ENCODE results near the gene TOMT.
"Not testable (repeated sequence)": the region's sequence is repeated elsewhere in the genome, so short reads cannot be mapped to it uniquely, and the experiment has no call there.

TOMT gene

GRCh38 chr11:72138821-72139390 is 33.2 kb downstream of the TOMT start:
- TF ChIP-seq, protein P1, sequence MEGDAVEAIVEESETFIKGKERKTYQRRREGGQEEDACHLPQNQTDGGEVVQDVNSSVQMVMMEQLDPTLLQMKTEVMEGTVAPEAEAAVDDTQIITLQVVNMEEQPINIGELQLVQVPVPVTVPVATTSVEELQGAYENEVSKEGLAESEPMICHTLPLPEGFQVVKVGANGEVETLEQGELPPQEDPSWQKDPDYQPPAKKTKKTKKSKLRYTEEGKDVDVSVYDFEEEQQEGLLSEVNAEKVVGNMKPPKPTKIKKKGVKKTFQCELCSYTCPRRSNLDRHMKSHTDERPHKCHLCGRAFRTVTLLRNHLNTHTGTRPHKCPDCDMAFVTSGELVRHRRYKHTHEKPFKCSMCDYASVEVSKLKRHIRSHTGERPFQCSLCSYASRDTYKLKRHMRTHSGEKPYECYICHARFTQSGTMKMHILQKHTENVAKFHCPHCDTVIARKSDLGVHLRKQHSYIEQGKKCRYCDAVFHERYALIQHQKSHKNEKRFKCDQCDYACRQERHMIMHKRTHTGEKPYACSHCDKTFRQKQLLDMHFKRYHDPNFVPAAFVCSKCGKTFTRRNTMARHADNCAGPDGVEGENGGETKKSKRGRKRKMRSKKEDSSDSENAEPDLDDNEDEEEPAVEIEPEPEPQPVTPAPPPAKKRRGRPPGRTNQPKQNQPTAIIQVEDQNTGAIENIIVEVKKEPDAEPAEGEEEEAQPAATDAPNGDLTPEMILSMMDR (conservative IDR thresholded peaks at IDR 0.05): no peak
- no peak for TF ChIP-seq ZFX (IDR thresholded peaks at IDR 0.05)
- H3K27ac ChIP-seq: no peak overlapping the region

- H3K27ac ChIP-seq: no peak overlapping the region
- TF ChIP-seq ZFX (IDR thresholded peaks at IDR 0.05): no peak
- TF ChIP-seq, protein P1 (conservative IDR thresholded peaks at IDR 0.05): no peak
Observed at GRCh38 chr11:72139500-72139899, 33.8 kb downstream of the TOMT start.

- no peak overlapping the region for H3K27ac ChIP-seq
- TF ChIP-seq, protein P1 (conservative IDR thresholded peaks at IDR 0.05): no peak
- no peak for TF ChIP-seq ZFX (IDR thresholded peaks at IDR 0.05)
Observed at GRCh38 chr11:72140661-72141060, 34.9 kb downstream of the TOMT start.

DNA sequence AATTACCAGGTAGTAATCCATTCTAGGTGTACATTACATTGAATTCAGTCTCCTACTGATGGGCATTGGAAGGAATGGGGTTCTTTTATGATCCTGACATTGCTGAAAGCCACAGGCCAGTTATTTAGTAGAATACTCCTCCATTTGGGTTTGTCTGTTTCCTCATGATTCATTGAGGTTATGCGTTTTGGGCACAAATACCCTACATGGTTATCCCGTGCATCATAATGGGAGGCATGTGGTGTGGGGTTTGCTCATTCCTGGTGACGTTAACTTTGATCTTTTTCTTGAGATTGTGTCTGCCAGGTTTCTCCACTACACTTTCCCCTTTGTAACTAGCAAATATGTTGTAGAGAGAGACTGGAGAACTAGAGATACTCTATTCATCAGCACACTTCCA is 35.3 kb downstream of the TOMT start:
- no peak overlapping the region for H3K27ac ChIP-seq
- TF ChIP-seq, protein P1 (conservative IDR thresholded peaks at IDR 0.05): no peak
- TF ChIP-seq ZFX (IDR thresholded peaks at IDR 0.05): no peak

GRCh38 chr11:72142086-72142485 is 36.4 kb downstream of the TOMT start:
- not testable (repeated sequence) for H3K27ac ChIP-seq

DNA sequence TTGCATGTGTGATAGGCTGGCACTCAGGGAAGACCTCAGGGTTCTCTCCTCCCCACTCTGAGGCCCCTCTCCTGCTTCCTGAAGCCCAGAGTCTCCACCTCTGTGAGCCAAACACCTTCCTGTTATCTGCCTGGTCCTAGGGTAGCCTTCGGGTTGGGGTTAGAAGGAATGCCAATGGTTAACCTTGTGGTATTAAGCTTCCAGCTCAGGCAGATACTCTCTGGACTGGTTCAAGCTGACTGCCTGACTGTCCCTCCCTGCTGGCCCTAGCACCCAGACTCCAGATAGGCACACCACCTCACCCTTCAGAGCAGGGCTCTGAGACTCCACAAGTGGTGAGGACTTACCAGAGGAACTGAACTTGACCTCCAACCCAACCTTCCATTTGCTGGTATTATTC is 36.8 kb downstream of the TOMT start:
- H3K27ac ChIP-seq: not testable (repeated sequence)

GRCh38 chr11:72144807-72145565 is 39.3 kb downstream of the TOMT start:
- no peak for TF ChIP-seq ZFX (IDR thresholded peaks at IDR 0.05)
- TF ChIP-seq, protein P1 (conservative IDR thresholded peaks at IDR 0.05): no peak
- H3K27ac ChIP-seq: no peak overlapping the region

- no peak overlapping the region for H3K27ac ChIP-seq
- TF ChIP-seq ZFX (IDR thresholded peaks at IDR 0.05): no peak
- TF ChIP-seq, protein P1 (conservative IDR thresholded peaks at IDR 0.05): no peak
Observed at GRCh38 chr11:72146625-72147024, 40.9 kb downstream of the TOMT start.
